Measurements from ENCODE around the gene TRMT6.

TRMT6 gene

DNA sequence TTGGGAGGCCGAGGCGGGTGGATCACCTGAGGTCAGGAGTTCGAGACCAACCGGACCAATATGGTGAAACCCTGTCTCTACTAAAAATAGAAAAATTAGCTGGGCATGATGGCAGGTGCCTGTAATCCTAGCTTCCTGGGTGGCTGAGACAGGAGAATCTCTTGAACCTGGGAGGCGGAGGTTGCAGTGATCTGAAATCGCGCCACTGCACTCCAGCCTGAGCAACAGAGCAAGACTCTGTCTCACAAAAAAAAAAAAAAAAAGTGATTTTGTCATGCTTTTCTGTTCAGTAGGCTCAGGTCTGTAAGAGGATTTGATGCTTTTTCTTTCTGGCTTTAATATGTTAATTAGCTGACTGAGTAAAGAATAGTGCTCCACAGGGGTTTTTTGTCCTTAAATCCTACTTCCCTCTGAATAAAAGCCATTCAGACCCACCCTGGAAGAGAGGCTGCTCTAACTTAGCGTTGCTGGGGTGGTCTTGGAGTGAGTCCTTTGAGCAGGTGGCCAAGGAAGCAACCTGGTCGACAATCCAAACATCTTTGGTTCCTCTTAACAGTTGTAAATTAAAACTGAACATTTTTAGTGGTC is 19.1 kb upstream of the TRMT6 start:
- Histone ChIP-seq H3K27ac (ENCODE audit: low read length) (no peak overlapping the region), H3K4me1 (ENCODE audit: insufficient read depth, low read length) (no peaks in the 10 kb centered on the region), H2AFZ (ENCODE audit: low read depth, low read length) (no peak overlapping the region), H3K27me3 (ENCODE audit: insufficient read depth, low read length, poor library complexity) (no peaks in the 10 kb centered on the region), H3K4me2 (ENCODE audit: insufficient read depth, low read length) (no peak overlapping the region), H4K20me1 (ENCODE audit: insufficient read depth, low read length) (no peaks in the 10 kb centered on the region), H3K9me3 (ENCODE audit: insufficient read depth, low read length, severe bottlenecking) (no peaks in the 10 kb centered on the region), H3K36me3 (ENCODE audit: insufficient read depth, low read length) (peaks cover 98% of the 10 kb centered on the region), H3K4me3 (ENCODE audit: low read depth in 1 of 2, low read length in 2 of 2) (no peak overlapping the region), H3K79me2 (ENCODE audit: insufficient read depth, low read length) (peaks cover 4% of the 10 kb centered on the region), H3K9ac (ENCODE audit: low read depth, low read length) (no peak overlapping the region)
- DNase-seq = no peak
- ATAC-seq (ENCODE audit: insufficient read depth, low read depth) = no peak
- TF ChIP-seq EZH2 (IDR thresholded peaks at IDR 0.05; ENCODE audit: borderline replicate concordance, low read depth, low read length, severe bottlenecking) = no peak
- TF ChIP-seq, protein P1, sequence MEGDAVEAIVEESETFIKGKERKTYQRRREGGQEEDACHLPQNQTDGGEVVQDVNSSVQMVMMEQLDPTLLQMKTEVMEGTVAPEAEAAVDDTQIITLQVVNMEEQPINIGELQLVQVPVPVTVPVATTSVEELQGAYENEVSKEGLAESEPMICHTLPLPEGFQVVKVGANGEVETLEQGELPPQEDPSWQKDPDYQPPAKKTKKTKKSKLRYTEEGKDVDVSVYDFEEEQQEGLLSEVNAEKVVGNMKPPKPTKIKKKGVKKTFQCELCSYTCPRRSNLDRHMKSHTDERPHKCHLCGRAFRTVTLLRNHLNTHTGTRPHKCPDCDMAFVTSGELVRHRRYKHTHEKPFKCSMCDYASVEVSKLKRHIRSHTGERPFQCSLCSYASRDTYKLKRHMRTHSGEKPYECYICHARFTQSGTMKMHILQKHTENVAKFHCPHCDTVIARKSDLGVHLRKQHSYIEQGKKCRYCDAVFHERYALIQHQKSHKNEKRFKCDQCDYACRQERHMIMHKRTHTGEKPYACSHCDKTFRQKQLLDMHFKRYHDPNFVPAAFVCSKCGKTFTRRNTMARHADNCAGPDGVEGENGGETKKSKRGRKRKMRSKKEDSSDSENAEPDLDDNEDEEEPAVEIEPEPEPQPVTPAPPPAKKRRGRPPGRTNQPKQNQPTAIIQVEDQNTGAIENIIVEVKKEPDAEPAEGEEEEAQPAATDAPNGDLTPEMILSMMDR (IDR thresholded peaks at IDR 0.05; ENCODE audit: borderline replicate concordance, extremely low read depth, low read length, poor library complexity, severe bottlenecking) = no peak

DNA sequence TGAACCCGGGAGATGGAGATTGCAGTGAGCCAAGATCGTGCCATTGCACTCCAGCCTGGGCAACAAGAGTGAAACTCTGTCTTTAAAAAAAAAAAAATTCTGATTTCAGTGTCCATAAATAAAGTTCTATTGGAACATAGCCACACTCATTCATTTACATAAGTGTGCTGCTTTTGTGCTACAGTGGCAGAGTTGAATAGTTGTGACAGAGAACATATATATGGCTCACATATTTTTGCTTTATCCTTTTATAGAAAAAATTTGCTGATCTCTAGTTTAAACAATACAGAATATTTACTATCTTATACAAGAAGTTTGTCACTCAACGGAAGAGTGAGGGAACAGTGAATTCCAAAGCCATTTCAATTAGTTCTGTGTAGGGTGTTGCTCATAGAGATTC is 18.1 kb upstream of the TRMT6 start:
- Histone ChIP-seq H3K27ac (ENCODE audit: low read length) (no peak overlapping the region), H3K4me2 (ENCODE audit: insufficient read depth, low read length) (no peak overlapping the region), H3K79me2 (ENCODE audit: insufficient read depth, low read length) (peaks cover 10% of the 10 kb centered on the region), H3K36me3 (ENCODE audit: insufficient read depth, low read length) (peaks cover 98% of the 10 kb centered on the region), H3K9me3 (ENCODE audit: insufficient read depth, low read length, severe bottlenecking) (no peaks in the 10 kb centered on the region), H3K4me1 (ENCODE audit: insufficient read depth, low read length) (no peaks in the 10 kb centered on the region), H2AFZ (ENCODE audit: low read depth, low read length) (no peak overlapping the region), H3K9ac (ENCODE audit: low read depth, low read length) (no peak overlapping the region), H3K4me3 (ENCODE audit: low read depth in 1 of 2, low read length in 2 of 2) (no peak overlapping the region), H3K27me3 (ENCODE audit: insufficient read depth, low read length, poor library complexity) (no peaks in the 10 kb centered on the region), H4K20me1 (ENCODE audit: insufficient read depth, low read length) (no peaks in the 10 kb centered on the region)
- TF ChIP-seq EZH2 (IDR thresholded peaks at IDR 0.05; ENCODE audit: borderline replicate concordance, low read depth, low read length, severe bottlenecking) = no peak
- TF ChIP-seq, protein P1 (IDR thresholded peaks at IDR 0.05; ENCODE audit: borderline replicate concordance, extremely low read depth, low read length, poor library complexity, severe bottlenecking) = no peak
- ATAC-seq (ENCODE audit: insufficient read depth, low read depth) (no peak), DNase-seq (no peak)

DNA sequence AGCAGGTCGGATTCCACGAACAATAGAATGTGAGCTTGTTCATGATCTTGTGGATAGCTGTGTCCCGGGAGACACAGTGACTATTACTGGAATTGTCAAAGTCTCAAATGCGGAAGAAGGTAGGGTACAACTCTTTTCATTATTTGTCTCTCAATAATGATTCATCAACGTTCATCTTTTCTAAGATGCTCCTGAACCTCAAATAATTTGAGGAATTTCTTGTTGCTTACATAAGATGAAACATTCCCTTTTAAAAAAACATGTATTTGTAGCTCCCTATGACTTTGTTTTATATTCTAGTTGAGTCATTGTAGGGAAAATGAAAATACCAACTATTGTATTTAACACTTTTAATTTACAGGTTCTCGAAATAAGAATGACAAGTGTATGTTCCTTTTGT is 17.1 kb upstream of the TRMT6 start:
- Histone ChIP-seq H4K20me1 (ENCODE audit: insufficient read depth, low read length) (no peaks in the 10 kb centered on the region; the same call in 1 of the 2 replicates), H3K4me3 (ENCODE audit: low read depth in 1 of 2, low read length in 2 of 2) (no peak overlapping the region), H2AFZ (ENCODE audit: low read depth, low read length) (no peak overlapping the region), H3K9me3 (ENCODE audit: insufficient read depth, low read length, severe bottlenecking) (no peaks in the 10 kb centered on the region), H3K79me2 (ENCODE audit: insufficient read depth, low read length) (peaks cover 15% of the 10 kb centered on the region), H3K4me2 (ENCODE audit: insufficient read depth, low read length) (no peak overlapping the region), H3K27me3 (ENCODE audit: insufficient read depth, low read length, poor library complexity) (no peaks in the 10 kb centered on the region), H3K36me3 (ENCODE audit: insufficient read depth, low read length) (peaks cover 96% of the 10 kb centered on the region), H3K9ac (ENCODE audit: low read depth, low read length) (no peak overlapping the region), H3K27ac (ENCODE audit: low read length) (no peak overlapping the region), H3K4me1 (ENCODE audit: insufficient read depth, low read length) (no peaks in the 10 kb centered on the region)
- DNase-seq (no peak), ATAC-seq (ENCODE audit: insufficient read depth, low read depth) (no peak)
- TF ChIP-seq, protein P1 (IDR thresholded peaks at IDR 0.05; ENCODE audit: borderline replicate concordance, extremely low read depth, low read length, poor library complexity, severe bottlenecking) = no peak
- no peak for TF ChIP-seq EZH2 (IDR thresholded peaks at IDR 0.05; ENCODE audit: borderline replicate concordance, low read depth, low read length, severe bottlenecking)
